C4-2B (cell line): ENCODE data around the gene CPEB4.

Experiments
- H3K27ac ChIP-seq: fragments of 450-650 bp; 2 replicates; pipeline ENCODE4 v1.5.1; 2017
- ZFX ChIP-seq: fragments of 450-650 bp; IDR thresholded peaks from 2 replicates; pipeline ENCODE4 v1.6.1; 2017
- TF ChIP-seq, protein P1 (sequence below): fragments of 450-650 bp; conservative IDR thresholded peaks from 2 replicates; pipeline ENCODE4 v1.5.1; 2017; ENCODE audit warnings: mild to moderate bottlenecking

The CPEB4 gene

DNA sequence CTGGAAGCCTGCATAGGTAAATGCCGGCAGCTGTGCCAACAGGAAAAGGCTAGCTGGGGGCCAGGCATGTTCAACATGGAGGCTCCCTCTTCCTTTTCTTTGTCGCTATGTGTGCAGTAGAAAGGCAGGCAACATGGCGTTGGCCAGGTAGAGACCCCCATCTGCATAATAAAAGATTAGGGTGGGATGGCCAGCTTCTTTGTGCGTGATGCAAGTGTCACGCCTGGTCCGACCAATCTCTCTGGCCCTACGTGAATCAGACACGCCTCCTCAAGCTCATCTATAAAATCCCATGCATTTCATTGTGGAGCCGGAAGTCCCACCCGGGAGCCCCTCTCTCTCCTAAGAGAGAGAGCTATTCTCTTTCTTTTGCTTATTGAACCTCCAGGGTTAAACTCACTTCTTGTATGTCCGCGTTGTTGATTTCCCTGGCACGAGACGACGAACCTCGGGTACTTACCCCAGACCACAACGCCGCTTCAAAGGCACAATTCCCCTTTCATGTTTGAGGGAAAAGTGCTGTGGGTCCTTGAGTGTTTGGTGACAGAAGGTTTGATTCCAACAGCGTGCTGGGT, 75.8 kb downstream of the CPEB4 start:
- TF ChIP-seq, protein P1, sequence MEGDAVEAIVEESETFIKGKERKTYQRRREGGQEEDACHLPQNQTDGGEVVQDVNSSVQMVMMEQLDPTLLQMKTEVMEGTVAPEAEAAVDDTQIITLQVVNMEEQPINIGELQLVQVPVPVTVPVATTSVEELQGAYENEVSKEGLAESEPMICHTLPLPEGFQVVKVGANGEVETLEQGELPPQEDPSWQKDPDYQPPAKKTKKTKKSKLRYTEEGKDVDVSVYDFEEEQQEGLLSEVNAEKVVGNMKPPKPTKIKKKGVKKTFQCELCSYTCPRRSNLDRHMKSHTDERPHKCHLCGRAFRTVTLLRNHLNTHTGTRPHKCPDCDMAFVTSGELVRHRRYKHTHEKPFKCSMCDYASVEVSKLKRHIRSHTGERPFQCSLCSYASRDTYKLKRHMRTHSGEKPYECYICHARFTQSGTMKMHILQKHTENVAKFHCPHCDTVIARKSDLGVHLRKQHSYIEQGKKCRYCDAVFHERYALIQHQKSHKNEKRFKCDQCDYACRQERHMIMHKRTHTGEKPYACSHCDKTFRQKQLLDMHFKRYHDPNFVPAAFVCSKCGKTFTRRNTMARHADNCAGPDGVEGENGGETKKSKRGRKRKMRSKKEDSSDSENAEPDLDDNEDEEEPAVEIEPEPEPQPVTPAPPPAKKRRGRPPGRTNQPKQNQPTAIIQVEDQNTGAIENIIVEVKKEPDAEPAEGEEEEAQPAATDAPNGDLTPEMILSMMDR: no peak
- TF ChIP-seq ZFX: no peak
- no peak overlapping the region for H3K27ac ChIP-seq

DNA sequence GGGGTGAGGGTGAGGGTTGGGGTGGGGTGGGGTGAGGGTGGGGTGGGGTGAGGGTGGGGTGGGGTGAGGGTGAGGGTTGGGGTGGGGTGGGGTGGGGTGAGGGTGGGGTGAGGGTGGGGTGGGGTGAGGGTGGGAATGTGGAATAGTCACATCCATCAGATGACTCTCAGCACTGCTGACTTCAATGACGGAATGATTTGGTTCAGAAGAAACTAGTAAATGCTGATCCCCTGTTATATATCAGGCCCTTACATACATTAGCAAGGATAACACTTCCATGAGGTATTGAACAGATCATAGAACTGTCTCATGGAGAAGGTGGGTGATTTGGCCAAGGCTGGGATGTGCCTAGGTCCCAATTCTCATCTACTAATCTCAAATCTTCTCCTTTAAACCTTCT, 76.4 kb downstream of the CPEB4 start:
- no peak overlapping the region for H3K27ac ChIP-seq
- TF ChIP-seq ZFX: no peak
- TF ChIP-seq, protein P1: no peak

DNA sequence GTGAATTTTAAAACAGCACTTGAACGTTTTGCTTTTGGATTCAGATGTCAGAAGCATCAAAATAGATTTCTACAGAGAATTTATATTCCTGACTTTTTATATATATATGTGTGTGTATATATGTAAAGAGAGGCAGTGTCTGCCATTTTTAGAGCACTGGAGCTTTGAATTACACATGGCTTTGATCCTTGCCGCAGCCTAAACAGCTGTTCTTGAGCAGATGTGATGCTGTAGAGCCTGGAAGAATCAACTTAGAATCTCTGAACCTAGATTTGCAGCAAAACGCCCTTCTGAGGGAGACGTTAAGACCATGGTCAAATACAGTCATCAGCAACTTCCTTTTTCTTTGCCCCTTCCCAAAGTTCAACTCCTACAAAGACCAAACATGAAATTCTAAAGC, 79.1 kb downstream of the CPEB4 start:
- no peak overlapping the region for H3K27ac ChIP-seq
- no peak for TF ChIP-seq ZFX
- TF ChIP-seq, protein P1: no peak

DNA sequence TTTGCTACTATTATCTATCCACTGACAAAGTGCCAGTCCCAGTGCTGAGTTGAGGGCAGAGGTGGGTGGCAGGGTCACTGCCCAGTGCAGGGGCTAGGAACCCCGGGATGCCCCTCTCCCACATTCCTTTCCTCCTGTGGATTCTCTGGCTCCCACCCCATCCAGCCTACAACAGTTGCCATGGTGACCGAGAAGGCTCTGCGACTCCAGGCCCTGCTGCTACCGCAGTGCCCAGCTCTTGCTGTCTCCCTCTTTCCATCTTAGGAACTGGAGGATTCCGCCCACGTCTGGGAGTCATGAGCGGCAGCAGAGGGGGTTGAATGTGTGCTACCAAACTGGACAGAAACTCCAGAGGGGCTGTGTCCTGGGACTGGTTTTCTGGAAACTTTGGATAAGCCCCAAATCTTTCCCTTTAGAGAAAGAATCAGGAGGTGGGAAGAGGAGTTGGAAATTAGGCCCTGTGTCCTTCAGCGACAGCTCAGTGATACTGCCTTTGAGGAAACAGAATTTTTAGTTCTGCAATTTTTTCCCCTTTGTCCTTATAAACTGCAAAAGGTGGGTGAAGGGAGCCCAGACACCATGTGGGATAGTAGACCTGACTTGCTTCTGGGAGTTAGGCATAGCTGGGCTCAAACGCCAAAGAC, 80.1 kb downstream of the CPEB4 start:
- TF ChIP-seq, protein P1: no peak
- no peak for TF ChIP-seq ZFX
- peak overlapping the region; percentile 51; the same call in 1 of the 2 replicates for H3K27ac ChIP-seq

DNA sequence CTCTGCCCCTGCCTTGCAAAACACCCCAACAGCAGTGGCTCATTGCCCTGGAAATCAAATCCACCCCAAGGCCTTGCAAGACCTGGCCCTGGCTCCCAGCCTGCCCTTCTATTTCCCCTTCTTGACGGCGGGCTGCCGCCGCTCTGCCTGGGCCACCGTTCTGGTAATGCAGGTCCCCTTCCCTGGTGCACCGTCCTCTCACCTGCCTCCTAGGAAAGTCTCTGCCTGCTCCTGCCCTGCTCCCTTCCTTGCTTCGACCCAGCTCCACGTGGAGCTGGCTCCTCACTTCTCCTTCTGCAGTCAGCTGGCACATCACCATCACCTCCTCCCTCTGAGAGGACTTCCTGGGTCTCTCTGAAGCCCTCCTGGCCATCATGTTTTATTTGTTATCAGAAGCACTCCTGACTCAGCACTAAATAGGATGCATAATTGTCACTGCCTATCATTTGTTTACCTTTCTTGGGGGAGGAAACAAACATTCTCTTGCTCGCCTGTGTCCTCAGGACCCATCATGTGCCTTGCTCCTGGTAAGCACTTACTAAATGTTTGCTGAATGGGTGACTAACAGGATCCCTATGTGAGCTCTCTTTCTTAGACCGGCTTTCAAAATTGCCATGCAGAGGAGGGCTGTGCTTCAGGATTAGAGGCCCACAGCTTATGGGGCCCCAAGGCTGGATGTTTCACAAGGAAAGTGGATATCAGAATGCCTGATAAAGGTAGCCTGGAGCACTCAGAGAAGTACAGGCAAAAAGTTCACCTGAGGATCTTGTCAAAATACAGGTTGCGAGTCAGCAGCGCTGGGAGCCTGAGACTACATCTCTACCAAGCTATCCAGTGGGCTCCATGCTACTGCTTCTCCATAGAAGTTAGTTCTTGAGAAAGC, 81.3 kb downstream of the CPEB4 start:
- peak overlapping the region; percentile 51 for H3K27ac ChIP-seq
- TF ChIP-seq, protein P1: no peak
- no peak for TF ChIP-seq ZFX

DNA sequence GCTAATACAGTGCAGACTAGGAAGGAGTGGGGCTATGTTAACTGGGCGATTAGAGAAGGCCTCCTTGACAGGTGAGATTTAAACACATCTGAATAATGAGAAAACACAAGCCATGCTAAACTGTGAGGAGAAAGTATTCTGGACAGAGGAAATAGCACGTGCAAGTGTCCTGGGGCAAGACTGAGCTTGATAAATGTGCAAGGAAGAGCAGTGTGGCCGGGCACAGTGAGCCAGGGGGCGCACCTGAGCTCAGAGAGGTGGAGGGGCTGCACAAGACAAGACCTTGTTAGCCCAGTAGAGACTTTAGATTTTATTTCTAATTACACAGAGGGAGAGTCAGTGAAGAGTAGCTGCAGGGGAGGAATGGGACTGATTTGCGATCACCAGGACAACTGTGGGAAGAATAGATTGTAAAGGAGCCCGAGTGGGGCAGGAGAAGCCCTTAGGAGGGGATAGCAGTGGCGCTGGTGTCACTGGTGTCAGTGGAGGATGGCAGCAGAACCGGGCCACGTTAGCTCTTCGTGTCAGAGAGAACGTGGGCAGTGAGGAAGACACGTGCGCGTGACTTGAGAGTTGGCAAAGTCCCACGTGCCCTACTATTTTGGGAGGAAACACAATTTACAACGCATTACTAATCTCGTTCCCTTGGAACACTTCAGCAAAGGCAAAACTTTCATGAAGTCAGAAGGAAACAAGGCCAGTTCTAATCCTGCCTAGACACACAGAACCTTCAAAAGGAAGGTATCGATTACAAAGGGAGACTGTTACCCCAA, 82.9 kb downstream of the CPEB4 start:
- peak overlapping the region; percentile 7; the same call in 1 of the 2 replicates for H3K27ac ChIP-seq
- TF ChIP-seq ZFX: no peak
- TF ChIP-seq, protein P1: peak; percentile 8; the same call in 1 of the 2 replicates
